Measurements from ENCODE around the gene SMAD2. TPM values are rescaled to one million over a fixed set of nuclear protein-coding genes. Genes with fewer than 3 reads are reported as not detected.

Gene SMAD2
- total and polyA plus RNA-seq, 2 experiments from 2014 or later, result 58.5 to 108 TPM

DNA sequence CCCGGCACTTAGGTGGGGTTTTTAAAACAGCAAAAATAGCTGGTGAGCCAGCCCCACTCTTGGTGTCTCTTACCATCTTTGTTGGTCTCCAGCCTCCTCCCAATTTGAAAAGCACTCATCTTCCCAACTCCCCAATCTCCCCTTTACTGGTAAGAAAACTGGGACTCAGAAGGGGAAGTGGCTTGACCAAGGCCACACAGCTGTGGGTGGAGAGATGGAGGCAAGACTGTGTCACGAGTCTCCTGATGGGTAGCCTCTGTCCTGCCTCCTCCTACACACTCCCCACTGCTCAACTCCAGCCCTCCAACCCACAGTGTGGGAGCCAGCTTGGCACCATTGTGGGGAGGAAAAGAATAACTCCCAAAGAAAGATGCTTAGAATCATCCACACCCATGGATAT, 140.4 kb downstream of the SMAD2 start:
- DNase-seq (ENCODE audit: low spot score), result no peak
- 78% methylated on average over 2 of the region's 2 CpGs for WGBS (ENCODE audit: low lambda C conversion rate, missing lambda C conversion rate)
- no peaks in the 10 kb centered on the region for H3K36me3 ChIP-seq (replicated peaks; ENCODE audit: insufficient read depth, low read depth)

DNA sequence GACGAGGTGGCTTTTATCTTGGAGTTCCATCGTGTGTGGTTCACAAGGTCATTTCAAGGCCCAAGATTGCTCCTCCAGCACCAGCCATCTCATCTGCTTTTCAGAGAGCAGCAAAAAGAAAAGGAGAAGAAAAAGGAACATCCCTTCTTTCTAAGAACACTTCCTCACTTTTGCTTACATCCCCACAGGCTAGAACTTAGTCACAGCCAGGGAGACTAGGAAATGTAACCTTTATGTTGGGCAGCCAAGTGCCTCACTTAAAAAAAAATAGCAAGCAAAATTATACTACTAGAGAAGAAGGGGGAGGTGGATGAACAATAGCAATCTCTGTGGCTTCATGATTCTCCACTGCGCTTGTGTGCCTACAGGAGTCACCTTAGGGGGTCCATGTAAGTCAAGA, 141.8 kb downstream of the SMAD2 start:
- Histone ChIP-seq H3K4me1 (ENCODE audit: insufficient read depth) (no peaks in the 10 kb centered on the region), H3K9me2 (replicated peaks; ENCODE audit: insufficient read depth) (no peaks in the 10 kb centered on the region), H3K79me2 (no peaks in the 10 kb centered on the region), H2AFZ (no peak overlapping the region), H4K20me1 (ENCODE audit: insufficient read depth, poor library complexity, severe bottlenecking) (no peaks in the 10 kb centered on the region), H3K4me2 (no peak overlapping the region), H3K9me3 (ENCODE audit: low read depth) (peaks cover 7% of the 10 kb centered on the region), H3K4me3 (no peak overlapping the region), H3K27ac (no peak overlapping the region), H3K27me3 (no peaks in the 10 kb centered on the region), H3K36me3 (replicated peaks; ENCODE audit: insufficient read depth, low read depth) (no peaks in the 10 kb centered on the region)
- no peak for TF ChIP-seq EZH2phosphoT487 (IDR thresholded peaks at IDR 0.05; ENCODE audit: low read depth, severe bottlenecking, unreplicated experiment)
- no peak for TF ChIP-seq EZH2 (IDR thresholded peaks at IDR 0.05; ENCODE audit: borderline replicate concordance)
- TF ChIP-seq, protein P1, sequence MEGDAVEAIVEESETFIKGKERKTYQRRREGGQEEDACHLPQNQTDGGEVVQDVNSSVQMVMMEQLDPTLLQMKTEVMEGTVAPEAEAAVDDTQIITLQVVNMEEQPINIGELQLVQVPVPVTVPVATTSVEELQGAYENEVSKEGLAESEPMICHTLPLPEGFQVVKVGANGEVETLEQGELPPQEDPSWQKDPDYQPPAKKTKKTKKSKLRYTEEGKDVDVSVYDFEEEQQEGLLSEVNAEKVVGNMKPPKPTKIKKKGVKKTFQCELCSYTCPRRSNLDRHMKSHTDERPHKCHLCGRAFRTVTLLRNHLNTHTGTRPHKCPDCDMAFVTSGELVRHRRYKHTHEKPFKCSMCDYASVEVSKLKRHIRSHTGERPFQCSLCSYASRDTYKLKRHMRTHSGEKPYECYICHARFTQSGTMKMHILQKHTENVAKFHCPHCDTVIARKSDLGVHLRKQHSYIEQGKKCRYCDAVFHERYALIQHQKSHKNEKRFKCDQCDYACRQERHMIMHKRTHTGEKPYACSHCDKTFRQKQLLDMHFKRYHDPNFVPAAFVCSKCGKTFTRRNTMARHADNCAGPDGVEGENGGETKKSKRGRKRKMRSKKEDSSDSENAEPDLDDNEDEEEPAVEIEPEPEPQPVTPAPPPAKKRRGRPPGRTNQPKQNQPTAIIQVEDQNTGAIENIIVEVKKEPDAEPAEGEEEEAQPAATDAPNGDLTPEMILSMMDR (IDR thresholded peaks at IDR 0.05; ENCODE audit: poor library complexity), result no peak
- 83% methylated on average over 3 of the region's 3 CpGs for WGBS (ENCODE audit: low lambda C conversion rate, missing lambda C conversion rate)
- DNase-seq (ENCODE audit: low spot score), result no peak

More for the DNA sequence above, 140.4 kb downstream of the SMAD2 start:
- Histone ChIP-seq H3K27me3 (no peaks in the 10 kb centered on the region), H4K20me1 (ENCODE audit: insufficient read depth, poor library complexity, severe bottlenecking) (no peaks in the 10 kb centered on the region), H3K4me1 (ENCODE audit: insufficient read depth) (no peaks in the 10 kb centered on the region), H3K4me3 (no peak overlapping the region), H3K9me2 (replicated peaks; ENCODE audit: insufficient read depth) (no peaks in the 10 kb centered on the region), H2AFZ (no peak overlapping the region), H3K4me2 (no peak overlapping the region), H3K79me2 (no peaks in the 10 kb centered on the region), H3K9me3 (ENCODE audit: low read depth) (peaks cover 7% of the 10 kb centered on the region), H3K27ac (no peak overlapping the region)
- TF ChIP-seq EZH2 (IDR thresholded peaks at IDR 0.05; ENCODE audit: borderline replicate concordance), result no peak
- TF ChIP-seq, protein P1 (IDR thresholded peaks at IDR 0.05; ENCODE audit: poor library complexity), result no peak

DNA sequence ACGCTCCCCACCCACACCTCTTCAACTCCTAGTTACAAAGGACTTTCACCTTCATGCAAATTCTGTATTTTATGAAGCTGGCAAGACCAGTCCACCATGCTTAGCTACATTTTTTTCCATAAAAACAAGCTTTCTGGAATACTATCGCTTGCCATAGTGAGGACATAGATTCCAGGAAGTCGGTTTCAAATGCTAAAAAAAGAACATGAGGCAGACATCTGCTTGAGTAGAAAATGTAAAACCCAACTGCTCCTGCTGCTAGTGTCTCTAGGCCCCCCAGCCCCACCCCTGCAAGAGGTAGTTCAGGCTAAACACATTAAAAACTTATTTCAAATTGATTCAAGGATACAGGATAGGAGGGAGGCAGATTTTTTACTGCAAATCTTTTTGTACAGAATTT, 148.9 kb downstream of the SMAD2 start:
- no peaks in the 10 kb centered on the region for H3K4me1 ChIP-seq (ENCODE audit: insufficient read depth)
- H3K36me3 ChIP-seq (replicated peaks; ENCODE audit: insufficient read depth, low read depth), result no peaks in the 10 kb centered on the region
- no peaks in the 10 kb centered on the region for H3K27me3 ChIP-seq
- no peak overlapping the region for H3K27ac ChIP-seq
- H2AFZ ChIP-seq, result no peak overlapping the region
- H3K9me3 ChIP-seq (ENCODE audit: low read depth), result peaks cover 7% of the 10 kb centered on the region
- H3K79me2 ChIP-seq, result no peaks in the 10 kb centered on the region
- TF ChIP-seq EZH2 (IDR thresholded peaks at IDR 0.05; ENCODE audit: borderline replicate concordance) (no peak), EZH2phosphoT487 (IDR thresholded peaks at IDR 0.05; ENCODE audit: low read depth, severe bottlenecking, unreplicated experiment) (no peak)
- TF ChIP-seq, protein P1 (IDR thresholded peaks at IDR 0.05; ENCODE audit: poor library complexity), result no peak
- no peak overlapping the region for H3K4me2 ChIP-seq
- DNase-seq (ENCODE audit: low spot score), result no peak
- WGBS (ENCODE audit: low lambda C conversion rate, missing lambda C conversion rate), result 82% methylated on average over 3 of the region's 3 CpGs
- no peak overlapping the region for H3K4me3 ChIP-seq
- no peaks in the 10 kb centered on the region for H4K20me1 ChIP-seq (ENCODE audit: insufficient read depth, poor library complexity, severe bottlenecking)
- H3K9me2 ChIP-seq (replicated peaks; ENCODE audit: insufficient read depth), result no peaks in the 10 kb centered on the region
